RWPE1 (cell line): ENCODE results near the gene POLN.

Experiments used
- CTCF ChIA-PET: fragments of 350-600 bp; sonication (Branson Sonifier 250); formaldehyde crosslinking; extraction: SDS; loops from one replicate; lab custom pipeline; 2021; lab: Yijun Ruan, JAX
- POLR2A ChIA-PET: fragments of 400-600 bp; formaldehyde crosslinking; extraction: SDS; loops from one replicate; lab custom pipeline; 2020; ENCODE audit warnings: antibody characterized with exemption; ENCODE audit not compliant: low non-redundant PET; lab: Yijun Ruan, JAX
- DNase-seq: peaks from one replicate; pipeline ENCODE4 v3.0.0; 2012; ENCODE audit warnings: low spot score
- H3K27ac ChIP-seq: fragments of 450-650 bp; 2 replicates; pipeline ENCODE4 v1.5.1; 2017
- TF ChIP-seq, protein P1 (sequence below): fragments of 450-650 bp; conservative IDR thresholded peaks from 2 replicates; pipeline ENCODE4 v1.5.1; 2017; ENCODE audit warnings: low read depth, mild to moderate bottlenecking

The POLN gene

DNA sequence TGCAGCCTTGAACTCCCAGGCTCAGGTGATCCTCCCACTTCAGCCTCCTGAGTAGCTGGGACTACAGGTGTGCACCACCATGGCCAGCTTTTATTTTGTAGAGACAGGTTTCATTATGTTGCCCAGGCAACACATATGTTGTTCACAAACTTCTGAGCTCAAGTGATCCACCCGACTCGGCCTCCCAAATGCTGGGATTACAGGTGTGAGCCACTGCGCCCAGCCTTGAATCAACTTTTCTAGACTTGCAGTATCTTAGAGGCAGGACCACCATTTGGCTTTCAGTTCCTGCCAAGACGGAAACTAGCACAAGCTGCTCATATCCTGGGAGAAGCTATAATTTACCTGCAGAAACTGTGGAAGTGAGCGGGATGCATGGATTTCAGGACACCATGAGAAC lies 162.9 kb downstream of the POLN start:
- no peak for DNase-seq
- ChIA-PET POLR2A (no interaction called here), CTCF (interaction anchor here (0.6 kb wide), 1 partner anchor 29 kb away, joined by 3 read pairs; no protein-coding TSS in a partner anchor)
- TF ChIP-seq, protein P1, sequence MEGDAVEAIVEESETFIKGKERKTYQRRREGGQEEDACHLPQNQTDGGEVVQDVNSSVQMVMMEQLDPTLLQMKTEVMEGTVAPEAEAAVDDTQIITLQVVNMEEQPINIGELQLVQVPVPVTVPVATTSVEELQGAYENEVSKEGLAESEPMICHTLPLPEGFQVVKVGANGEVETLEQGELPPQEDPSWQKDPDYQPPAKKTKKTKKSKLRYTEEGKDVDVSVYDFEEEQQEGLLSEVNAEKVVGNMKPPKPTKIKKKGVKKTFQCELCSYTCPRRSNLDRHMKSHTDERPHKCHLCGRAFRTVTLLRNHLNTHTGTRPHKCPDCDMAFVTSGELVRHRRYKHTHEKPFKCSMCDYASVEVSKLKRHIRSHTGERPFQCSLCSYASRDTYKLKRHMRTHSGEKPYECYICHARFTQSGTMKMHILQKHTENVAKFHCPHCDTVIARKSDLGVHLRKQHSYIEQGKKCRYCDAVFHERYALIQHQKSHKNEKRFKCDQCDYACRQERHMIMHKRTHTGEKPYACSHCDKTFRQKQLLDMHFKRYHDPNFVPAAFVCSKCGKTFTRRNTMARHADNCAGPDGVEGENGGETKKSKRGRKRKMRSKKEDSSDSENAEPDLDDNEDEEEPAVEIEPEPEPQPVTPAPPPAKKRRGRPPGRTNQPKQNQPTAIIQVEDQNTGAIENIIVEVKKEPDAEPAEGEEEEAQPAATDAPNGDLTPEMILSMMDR: no peak
- H3K27ac ChIP-seq: no peak overlapping the region

DNA sequence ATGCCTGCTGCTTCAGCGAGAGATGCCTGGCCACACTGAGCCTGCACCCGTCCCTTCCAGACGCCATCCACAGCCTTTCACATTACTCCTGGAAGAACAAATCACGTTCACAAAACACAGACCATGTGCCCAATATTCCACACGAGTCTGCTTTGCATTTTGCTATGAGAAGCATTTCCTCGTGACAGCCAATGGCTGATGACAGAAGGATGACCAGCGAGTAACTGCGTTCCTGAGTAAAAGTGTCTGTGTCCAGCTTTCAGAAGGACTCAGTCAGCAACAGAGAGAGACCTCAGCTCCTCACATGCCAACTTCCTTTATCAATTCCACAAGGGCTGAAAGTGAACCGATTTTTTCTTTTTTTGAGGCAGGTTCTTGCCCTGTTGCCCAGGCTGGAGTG lies 163.3 kb downstream of the POLN start:
- no peak overlapping the region for H3K27ac ChIP-seq
- TF ChIP-seq, protein P1: no peak
- no peak for DNase-seq
- CTCF ChIA-PET: interaction anchor here (0.6 kb wide), 1 partner anchor 28 kb away, joined by 3 read pairs; no protein-coding TSS in a partner anchor
- POLR2A ChIA-PET: no interaction called here

GRCh38 chr4:2077537-2078460 lies 164.1 kb downstream of the POLN start:
- H3K27ac ChIP-seq: no peak overlapping the region
- TF ChIP-seq, protein P1: no peak
- ChIA-PET CTCF (no interaction called here), POLR2A (no interaction called here)
- DNase-seq: no peak

GRCh38 chr4:2076908-2077536 lies 164.9 kb downstream of the POLN start:
- ChIA-PET POLR2A (no interaction called here), CTCF (no interaction called here)
- TF ChIP-seq, protein P1: no peak
- no peak for DNase-seq
- no peak overlapping the region for H3K27ac ChIP-seq

DNA sequence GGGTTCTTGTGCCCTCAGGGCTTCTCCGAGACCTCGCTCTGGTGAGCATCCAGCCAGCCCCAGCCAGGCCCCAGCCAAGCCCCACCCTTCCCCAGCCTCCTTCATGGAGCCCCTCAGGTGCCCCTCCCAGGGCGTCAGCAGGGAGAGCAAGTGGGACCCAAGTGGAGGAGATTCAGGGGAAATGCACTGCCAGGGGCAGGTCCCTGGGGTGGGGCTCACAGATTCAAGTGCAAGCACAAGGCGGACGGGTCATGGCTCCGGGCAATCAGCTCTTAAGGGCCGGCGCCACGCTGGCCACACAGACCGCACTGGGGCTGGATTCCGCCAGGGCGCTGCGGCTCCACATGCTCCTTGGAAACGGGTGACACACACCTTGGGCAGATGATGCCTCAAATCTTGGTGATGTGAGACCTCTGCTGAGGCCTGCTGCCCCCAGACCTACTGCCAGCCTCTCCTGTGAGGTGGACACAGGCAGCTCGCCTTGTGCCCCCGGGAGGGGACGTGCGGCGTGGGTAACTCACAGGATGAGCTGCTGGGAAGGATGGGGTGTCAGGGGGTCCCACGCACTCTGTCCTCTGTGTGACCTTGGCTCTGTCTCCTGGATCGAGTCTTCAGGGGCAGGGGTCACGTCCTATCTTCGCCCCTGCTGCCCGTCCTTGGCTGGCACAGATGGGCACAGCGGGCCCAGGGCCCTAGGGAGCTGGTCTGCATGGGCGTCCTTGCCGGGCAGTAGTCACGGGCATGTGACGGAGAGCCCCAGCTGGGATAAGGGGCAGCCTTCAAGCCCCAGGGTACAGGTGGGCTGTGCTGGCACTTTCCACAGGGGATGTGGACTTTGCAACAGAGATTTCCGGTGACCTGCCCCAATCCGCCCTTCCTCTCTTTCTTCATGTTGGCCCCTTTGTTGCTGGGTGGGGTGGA lies 165.7 kb downstream of the POLN start:
- POLR2A ChIA-PET: no interaction called here
- TF ChIP-seq, protein P1: no peak
- no peak overlapping the region for H3K27ac ChIP-seq
- no peak for DNase-seq
- CTCF ChIA-PET: no interaction called here
